NCI-H526 (cell line): Measurements from ENCODE around the gene TMCC3.
A peak's percentile ranks its signal among the peaks of the same experiment; 100 is the strongest.

Source experiments
- DNase-seq, 2 experiments: peaks; one replicate each; lab custom pipeline; 2025; lab: John Stamatoyannopoulos, UW

Gene TMCC3

DNA sequence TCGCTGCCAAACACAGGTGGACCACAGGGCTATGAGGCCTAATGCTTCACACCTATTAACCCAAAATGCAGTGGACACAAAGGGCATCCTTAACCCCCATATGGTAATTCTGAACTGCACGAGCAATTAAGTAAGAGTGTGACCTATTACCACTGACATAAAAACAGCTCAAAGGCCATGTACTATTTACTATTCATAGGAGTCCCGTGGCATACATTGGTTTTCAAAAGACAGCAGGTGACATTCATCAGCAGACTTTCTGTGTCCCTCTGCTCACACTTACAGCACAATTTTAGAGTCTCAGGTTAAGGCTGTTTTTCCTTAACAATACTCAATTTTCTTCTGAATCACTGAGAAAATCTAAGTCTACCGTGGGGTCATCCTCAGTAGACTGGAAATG is 23.1 kb upstream of the TMCC3 start:
- no peak for DNase-seq

DNA sequence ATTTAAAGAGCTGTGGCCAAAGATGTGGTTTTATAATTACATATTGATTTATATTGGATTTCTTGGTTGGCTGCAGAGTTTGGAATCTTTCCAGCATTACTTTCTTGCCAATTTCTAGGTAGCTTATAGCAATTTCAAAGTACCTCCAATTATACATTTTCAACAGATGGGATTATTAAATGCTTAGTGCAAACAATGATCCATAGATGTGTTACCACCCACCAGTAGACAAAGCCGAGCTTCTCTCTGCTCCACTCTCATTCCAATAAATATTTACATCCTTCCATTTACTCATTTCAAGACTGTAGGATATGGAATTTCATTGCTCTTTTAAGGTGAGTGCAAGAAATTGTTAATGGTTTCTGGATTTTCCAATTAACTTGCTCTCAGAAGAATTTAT is 21.6 kb upstream of the TMCC3 start:
- DNase-seq = no peak

DNA sequence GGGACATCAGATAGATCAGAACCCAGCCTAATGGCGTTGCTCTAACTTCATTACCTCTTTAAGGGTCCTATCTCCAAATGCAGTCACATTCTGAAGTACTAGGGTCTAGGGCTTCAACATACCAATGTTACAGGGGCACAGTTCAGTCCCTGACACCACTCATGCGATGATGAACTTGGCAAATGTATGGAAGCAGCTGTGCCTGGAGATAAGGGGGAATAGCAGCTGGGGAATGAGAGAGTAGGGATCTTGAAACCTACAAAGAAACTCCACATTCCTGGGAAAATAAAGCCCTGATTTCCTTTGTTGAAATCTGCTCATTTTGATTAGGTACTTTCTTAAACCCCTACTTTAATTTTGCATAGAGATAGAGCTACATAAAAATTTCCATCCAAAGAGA is 20.5 kb upstream of the TMCC3 start:
- DNase-seq = no peak

DNA sequence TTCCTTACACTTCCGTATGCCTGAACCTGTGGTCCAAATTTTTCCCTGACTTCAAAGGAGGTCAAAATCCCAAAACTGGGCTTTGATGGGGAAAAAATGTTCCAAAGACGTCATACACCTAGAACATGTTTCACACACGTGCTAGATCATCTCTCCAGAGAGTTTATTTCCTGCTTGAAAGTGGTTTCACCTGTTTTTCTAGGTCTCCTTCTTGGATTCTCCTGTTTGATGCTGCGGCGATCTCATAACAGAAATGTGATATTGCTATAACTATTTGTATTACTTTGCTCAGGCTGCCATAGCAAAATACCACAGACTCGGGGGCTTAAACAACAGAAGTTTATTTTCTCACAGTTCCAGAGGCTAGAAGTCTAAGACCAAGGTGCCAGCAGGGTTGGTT is 19.7 kb upstream of the TMCC3 start:
- DNase-seq = no peak

DNA sequence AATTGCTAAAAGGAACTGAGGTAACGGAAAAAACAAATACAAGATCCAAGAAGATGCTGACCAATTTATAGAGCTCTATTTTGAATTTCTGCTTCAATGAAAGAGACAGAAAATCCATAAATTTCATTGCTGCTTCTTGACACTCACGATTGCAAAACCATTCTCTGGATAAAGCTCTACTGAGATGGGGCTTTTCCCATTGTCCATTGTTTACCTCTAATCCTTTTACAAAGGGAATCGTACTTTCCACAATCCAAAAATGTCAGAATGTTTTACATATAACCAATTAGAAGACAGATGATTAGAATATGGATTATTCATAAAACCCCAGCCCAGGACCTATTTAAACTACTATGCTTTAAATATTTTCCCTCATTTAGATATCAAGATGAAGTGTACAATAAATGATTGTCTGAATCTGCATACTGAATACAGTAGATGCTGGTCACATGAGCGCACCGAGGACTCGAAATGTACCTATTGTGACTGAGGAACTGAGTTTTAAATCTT is 16.7 kb upstream of the TMCC3 start:
- no peak for DNase-seq

DNA sequence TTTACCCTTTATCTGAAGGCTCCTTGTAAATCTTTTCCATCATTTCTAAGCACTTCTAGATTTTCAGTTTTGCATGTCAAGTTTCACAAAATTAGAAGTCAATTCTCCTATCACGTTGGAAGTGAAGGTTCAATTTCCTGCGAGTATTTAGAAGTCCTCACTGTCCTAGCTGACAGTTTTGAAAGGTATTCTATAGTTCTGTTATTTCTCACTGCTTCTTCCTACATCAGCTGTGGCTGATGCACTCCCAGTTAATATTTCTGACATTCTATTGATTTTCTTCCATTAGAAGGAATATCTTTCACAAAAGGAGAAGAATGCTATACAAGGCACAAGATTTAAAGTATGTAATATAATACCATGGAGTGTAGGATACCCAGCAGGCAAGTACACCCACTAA is 15.8 kb upstream of the TMCC3 start:
- DNase-seq = no peak

DNA sequence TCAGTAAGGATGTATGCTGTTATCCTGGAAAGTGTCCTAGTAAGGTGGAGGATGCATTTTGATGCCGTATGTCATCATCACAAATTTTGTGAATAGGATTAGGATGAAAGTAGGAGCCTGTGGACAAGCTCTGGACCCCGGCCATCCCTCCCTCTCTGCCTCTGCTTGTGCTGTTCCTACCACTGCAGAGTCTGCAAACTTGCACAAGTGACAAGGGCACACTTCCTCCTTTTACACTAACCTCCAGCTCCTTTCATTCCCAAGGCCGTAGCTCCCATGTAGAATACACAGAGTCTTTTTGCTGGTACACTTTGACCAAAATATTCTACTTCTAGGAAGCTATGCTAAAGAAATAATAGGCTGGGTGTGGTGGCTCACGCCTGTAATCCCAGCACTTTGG is 13.3 kb upstream of the TMCC3 start:
- DNase-seq = no peak

DNA sequence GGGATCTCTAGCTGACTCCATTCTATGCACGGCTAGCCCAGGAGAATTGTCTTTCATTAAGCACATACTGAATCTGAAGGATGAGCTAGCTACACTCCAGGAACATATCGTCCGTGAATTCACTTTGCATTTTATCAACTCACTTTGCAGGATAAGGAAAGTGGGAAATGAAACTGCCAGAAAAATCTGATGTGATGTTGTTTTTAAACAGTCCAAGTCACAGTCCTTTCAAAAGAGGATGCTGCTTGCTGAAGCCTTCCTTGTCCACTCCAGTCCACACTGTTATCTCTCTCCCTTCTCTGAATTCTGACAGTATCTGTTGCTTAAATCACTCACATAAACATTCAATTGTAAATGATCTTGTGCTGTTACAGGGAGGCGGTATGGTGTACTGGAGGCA is 12.7 kb upstream of the TMCC3 start:
- DNase-seq = no peak

DNA sequence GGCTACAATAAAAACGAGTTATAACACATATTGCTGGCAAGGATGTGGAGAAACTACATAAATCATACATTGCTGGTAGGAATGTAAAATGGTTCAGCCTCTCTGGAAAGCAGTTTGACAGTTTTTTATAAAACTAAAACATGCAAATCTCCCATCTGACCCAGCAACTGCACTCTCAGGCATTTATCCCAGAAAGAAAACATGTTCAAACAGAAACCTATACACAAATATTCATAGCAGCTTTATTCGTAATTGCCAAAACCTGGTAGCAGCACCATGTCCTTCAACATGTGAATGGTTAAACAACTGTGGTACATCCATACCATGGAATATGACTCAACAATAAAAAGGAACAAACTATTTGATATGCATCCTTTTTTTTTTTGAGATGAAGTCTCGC is 10.1 kb upstream of the TMCC3 start:
- peak; percentile 57 to 66 for DNase-seq

DNA sequence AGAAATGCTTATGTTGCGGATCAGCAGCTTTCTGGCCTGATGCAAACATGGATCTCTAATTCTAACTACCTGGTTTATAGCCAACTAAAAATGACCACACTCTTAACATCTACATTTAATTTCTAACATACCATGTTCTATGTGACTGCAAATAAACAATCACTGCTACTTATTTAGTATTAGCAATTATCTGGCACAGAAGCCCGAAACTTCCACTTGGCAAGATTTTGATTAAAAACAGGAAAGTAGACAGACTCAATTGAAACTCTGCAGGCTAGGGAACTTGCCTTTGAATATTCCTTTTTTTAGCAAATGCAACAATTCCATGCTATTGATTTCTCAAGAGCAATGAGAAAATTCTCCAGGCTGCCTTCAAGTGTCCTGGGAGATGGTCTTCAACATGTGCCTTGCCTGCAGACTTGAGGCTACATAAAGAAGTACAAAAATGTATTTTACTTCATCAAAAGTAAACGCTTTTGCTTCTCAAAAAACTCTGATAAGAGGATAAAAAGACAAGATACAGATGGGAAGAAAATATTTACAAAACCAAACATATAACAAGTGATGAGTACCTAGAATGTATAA is 9.1 kb upstream of the TMCC3 start:
- no peak for DNase-seq

DNA sequence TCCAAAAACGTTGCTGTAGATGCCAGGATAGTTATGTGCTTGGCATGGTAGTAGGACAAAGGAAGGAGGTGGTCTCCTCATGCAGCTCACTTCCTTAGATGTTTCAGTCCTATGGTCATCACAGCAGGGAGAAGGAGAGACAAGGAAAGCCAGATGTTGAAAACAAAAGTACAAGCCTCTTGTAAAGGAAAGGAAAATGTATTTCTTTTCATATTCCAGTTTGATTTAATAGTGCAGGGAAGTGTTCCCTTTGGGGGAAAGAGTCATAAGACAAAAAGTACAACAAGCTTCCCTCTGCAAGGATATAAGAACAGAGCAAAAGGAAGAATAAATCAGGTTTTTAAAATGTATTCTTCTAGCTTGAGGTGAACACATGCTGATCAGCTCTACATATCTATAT is 8.6 kb upstream of the TMCC3 start:
- no peak for DNase-seq

DNA sequence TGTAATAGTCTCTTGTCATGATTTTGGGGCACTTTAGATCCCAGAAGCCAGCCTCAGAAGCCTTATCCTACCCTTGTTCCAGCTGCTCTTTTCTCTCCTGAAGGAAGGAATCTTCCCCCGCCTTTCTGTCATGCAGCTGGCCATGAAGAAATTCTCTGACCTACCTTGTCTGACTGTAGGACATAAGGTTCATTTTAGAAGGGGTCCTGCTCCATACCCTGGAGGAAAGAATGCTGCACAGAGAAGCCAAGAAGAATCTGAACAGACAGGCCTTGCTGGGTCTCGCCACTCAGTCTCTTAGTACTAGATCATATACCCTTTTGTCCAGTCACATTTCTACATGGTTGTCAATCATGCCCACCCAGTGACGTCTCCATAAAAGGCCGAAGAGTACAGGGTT is 6.2 kb upstream of the TMCC3 start:
- DNase-seq = no peak

DNA sequence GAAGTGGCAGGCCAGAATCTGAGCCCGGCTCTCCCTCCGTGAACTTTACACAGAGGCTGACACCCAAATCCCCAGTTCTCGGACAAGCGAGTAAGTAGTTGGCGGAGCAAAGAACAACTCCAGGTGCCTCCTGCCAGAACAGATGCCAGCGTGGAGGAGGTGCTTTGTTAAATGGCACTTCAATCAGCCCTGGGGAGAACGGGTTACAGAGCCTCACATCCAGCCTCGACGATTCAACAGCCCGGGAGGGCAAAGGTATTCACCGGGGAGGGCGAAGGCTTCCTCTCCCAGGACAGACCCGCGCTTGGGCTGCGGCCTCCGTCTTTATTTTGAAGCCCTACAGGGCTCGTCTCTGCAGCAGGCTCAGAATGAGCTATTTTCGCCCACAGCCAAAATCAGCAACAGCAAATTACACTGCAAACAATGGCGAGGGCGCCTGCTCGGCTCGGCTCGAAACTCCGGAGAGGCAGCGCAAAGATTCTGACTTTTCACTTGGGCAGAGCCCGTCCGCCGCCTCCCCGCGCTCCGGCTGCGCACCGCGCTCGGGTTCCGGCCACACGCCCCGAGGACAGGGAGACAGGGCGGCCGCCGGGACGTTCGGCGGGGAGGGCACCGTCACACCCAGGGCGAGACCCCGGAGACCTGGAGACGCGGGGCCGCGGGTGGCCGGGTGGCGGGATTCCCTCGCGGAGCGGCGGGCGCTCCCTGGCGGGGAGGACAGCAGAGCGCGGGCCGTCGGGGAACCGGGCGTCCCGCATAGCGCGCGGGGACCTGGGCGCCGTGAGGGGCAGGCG is 811 bp downstream of the TMCC3 start:
- peak in 1 of 2 experiments; percentile 47 for DNase-seq

DNA sequence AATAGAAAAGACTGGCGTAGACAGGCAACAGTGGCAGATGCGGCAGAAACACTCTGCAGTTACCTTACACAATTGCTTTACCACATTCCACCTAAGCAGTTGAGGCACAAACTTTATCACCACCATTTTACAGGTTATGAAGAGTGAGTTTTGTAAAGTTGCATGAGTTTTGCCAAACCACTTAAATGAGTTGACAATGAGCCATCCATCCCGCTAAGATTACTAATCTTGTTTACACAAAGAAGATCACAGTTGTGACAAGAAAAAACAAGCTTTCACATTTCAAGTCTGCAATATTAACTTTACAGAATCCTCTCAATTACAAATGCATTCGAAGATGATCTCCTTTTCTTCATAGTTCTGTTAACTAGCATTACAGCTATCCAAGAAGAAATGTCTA is 1.8 kb downstream of the TMCC3 start:
- no peak for DNase-seq

DNA sequence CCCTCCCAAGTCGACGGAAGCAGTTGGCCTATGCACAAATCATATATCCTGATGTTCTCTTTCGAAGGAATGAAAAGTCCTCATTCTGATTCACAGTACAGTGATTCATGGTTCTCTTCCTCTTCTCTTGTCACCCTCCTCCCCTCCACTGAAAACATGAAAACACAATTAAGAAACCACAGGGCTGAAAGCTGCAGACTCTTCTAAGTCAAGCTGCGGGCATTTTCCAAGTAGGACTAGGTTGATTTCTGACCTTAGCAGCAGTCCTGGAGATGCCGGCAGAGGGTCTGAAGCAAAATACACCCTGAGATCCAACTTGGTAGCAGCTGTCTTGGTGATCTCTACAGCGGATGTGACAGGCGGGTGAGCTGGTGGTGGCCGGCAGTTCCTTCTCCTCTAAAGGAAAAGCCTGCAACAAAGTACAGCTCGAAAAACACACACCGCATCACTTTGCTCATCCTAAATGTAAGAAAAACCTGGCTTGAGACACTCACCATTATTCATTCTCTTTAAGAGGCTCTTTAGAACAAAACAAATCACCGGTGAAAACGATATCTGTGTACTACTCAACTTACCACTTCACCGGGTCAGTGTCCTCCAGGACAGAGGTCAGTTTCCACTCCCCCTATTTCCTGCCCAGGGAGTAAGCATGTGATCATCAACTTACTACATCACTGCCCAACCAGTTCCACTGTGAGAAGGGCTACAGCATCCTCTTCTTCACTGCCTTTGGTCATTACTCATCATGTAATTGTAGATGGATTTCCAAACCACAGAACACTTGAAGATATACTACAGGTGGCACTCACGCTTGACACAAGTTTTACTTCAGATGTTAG is 6.0 kb downstream of the TMCC3 start:
- no peak for DNase-seq

DNA sequence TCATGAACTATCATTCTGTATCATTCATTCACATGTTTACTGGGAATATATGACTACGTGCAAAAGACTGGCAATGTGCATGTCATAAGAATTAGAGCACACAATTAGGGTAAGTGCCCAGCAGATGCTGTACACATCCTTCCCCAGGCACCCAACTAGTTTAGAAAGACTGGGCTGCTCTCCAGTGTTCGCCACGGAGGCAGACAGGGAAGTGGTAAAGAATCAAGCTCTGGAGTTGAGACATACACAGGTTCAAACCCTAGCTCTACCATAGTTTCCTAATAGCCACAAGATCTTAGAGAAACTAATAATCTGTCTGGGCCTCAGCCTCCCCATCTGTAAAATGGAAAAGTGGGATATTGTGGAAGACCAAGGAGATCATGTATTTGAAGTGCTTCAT is 6.8 kb downstream of the TMCC3 start:
- no peak for DNase-seq

DNA sequence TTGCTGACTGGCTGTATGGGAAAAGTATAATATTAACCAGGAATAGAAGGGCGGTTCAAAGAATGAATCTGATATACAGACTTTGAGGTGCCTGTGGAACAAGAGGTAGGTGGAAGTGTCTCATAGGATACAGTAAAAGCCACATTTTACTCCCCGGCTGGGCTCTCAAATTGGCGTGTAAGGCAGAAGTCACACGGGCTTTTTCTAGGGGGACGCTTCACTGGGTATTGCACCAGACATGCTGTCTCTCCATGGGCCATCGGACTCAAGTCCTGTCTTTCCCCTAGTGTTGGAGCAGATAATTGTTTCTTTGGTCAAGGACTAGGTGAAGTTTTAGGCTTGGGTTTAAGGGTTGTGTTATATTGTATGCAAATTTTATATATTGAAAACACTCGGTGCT is 9.1 kb downstream of the TMCC3 start:
- DNase-seq = no peak

DNA sequence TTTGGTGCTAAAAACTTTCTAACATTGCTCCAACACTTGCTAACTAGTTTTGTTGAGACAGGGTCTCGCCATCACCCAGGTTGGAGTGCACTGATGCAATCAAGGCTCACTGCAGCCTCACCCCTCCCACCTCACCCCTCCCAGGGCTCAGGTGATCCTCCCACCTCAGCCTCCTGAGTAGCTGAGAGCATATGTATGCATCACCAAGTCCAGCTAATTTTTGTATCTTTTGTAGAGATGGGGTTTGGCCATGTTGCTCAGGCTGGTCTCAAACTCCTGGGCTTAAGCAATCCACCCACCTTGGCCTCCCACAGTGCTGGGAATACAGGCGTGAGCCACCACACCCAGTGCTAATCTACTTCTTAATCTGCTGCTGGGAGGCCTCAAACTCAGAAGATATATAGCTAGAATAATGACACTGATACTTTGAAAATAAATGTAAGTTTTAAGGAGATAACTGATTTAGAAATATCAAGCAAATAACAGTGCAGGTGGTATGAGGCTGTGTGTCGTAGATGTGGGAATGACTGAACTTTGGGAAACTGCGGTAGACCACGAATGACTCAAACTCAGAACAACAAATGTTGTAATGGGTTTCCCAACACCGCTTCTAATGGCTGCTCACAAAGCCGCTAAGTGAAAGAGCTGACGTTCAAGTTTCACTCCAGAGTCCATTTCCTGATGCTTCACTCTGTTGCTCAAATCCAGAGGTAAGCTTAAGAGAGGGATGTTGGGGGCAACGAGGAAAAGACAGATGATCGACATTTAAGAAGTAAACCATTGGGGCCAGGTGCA is 10.0 kb downstream of the TMCC3 start:
- DNase-seq = no peak

DNA sequence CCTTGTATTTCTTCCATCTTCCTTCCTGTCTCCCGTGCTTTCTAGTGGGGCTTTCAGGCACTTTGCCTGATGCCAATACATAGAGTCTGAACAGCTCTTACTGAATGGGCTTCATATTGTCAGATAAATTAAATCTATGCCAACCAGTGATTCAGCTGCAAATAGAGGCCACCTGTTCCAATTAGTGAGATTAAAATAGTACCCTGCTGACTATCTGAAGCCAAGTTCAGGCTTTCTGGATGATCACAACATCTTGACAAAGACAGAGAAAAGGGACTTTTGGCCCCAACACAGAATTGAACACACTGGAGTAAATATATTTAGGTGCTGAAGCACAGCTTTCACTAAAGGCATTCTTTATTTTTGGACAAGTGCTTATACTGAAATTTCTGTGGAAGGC is 11.8 kb downstream of the TMCC3 start:
- no peak for DNase-seq

DNA sequence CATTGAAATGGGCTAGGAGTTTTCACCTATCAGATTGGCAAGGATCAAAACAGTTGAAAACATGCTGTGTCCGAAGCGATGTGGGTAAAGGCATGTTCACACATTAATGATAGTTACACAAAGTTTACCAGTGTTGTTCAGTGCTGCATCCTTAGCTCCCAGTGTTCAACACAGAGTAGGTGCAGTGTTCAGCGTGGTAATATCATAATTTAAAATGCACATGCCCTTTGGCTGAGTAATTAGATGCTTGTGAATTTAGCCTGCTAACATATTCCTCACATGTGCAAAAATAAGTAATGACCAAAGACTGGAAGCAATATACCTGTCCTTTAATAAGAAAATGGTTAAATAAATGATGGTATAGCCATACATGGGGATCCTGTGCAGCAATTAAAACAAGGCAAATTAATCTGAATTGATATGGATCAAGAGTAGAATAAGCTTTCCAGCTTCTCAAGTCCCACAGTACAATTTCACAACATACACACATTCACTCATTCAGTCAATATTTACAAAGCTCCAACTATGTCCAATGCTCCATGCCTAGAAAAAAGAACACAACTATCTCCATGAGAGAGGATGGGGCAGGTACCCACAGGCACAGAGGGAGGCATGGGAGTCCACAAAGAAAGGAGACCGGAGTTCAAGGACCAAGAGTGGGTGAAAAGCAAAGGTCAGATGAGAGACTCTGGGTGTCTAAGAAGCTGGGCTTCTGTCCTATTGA is 12.8 kb downstream of the TMCC3 start:
- DNase-seq = no peak

DNA sequence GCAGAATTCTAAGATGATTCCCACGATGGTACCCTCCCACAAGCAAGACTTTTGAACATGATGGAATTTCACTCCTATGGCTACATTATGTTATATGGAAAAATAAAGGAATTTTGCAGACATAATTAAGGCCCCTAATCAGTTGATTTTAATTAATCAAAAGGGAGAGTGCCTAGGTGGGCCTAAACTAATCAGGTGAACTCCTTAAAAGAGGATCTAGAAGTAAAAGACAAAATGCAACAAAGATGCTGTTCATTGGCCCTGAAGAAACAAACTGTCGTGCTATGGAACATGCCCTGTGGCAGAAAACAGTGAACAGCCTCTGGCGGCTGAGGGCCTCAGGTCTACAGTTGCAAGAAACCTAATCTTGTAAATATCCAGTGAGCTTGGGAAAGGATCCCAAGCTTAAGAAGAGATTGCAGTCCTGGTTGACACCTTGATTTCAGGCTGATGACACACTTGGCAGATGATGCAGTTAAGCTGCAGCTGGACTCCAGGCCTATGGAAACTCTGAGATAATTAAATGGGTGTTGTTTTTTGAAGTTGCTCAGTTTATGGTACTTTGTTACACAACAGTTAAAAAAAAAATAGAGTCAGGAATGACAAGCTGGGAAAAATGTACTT is 13.8 kb downstream of the TMCC3 start:
- no peak for DNase-seq
